Fibroblast of lung (primary cell): ENCODE data around the gene RHOB. TPM values are rescaled to one million over a fixed set of nuclear protein-coding genes. Genes with fewer than 3 reads are reported as not detected.

Experiments
- DNase-seq, 2 donors: peaks; one replicate each; pipeline versions ENCODE4 v3.0.0 to v3.0.0-alpha.2; 2010; ENCODE audit warnings: low read depth in 2 of 2
- H2AFZ ChIP-seq: 2 replicates; pipeline ENCODE4 v1.5.1; 2012; ENCODE audit warnings: low read length, control low read depth, inconsistent platforms
- H3K27ac ChIP-seq: 2 replicates; pipeline ENCODE4 v1.5.1; 2011; ENCODE audit warnings: low read length, control low read depth; ENCODE audit not compliant: insufficient read depth
- H3K27me3 ChIP-seq: 2 replicates; pipeline ENCODE4 v1.5.1; 2011; ENCODE audit warnings: mild to moderate bottlenecking, low read length; ENCODE audit not compliant: control insufficient read depth, insufficient read depth
- H3K36me3 ChIP-seq: 2 replicates; pipeline ENCODE4 v1.5.1; 2011; ENCODE audit warnings: low read length; ENCODE audit not compliant: control insufficient read depth, insufficient read depth
- H3K4me1 ChIP-seq: 2 replicates; pipeline ENCODE4 v1.5.1; 2011; ENCODE audit warnings: low read length; ENCODE audit not compliant: control insufficient read depth, insufficient read depth; ENCODE audit errors: extremely low read depth
- H3K4me2 ChIP-seq: 2 replicates; pipeline ENCODE4 v1.5.1; 2011; ENCODE audit warnings: low read length, control low read depth; ENCODE audit not compliant: insufficient read depth; ENCODE audit errors: extremely low read depth
- H3K4me3 ChIP-seq, 4 experiments: fragments of 200-600 bp in 1 of 4; sonication (generic) in 1 of 4; replicated peaks in 1 of 4; 2 replicates each; pipeline ENCODE4 v1.5.1; 2011 to 2016; ENCODE audit warnings: low read length in 4 of 4, low read depth in 3 of 4, mild to moderate bottlenecking in 3 of 4, control low read depth in 2 of 4, inconsistent platforms in 1 of 4, mixed read lengths in 1 of 4; ENCODE audit not compliant: insufficient read depth in 1 of 4; ENCODE audit errors: control extremely low read depth in 1 of 4
- H3K79me2 ChIP-seq: 2 replicates; pipeline ENCODE4 v1.5.1; 2012; ENCODE audit warnings: mild to moderate bottlenecking, low read length, inconsistent platforms; ENCODE audit not compliant: control insufficient read depth, insufficient read depth
- H3K9ac ChIP-seq: 2 replicates; pipeline ENCODE4 v1.5.1; 2011; ENCODE audit warnings: mild to moderate bottlenecking, low read length, control low read depth; ENCODE audit not compliant: insufficient read depth
- H3K9me3 ChIP-seq: 2 replicates; pipeline ENCODE4 v1.5.1; 2012; ENCODE audit warnings: low read depth, low read length; ENCODE audit not compliant: control insufficient read depth, insufficient read depth
- H4K20me1 ChIP-seq: 2 replicates; pipeline ENCODE4 v1.5.1; 2011; ENCODE audit warnings: low read length; ENCODE audit not compliant: control insufficient read depth, insufficient read depth; ENCODE audit errors: extremely low read depth
- EZH2 ChIP-seq: IDR thresholded peaks from 2 replicates; pipeline ENCODE4 v1.5.1; 2012; ENCODE audit warnings: low read length, control low read depth, mild to moderate bottlenecking; ENCODE audit errors: missing control alignments
- polyA plus RNA-seq, 2 donors: library from polyadenylated mRNA; depleted of rRNA in 1 of 2; stranded (reverse) in 1 of 2; unstranded in 1 of 2; fragments of >200 nt; gene quantifications; 2 replicates each; pipeline ENCODE4 v1.2.1, GENCODE V29; 2011 to 2012; ENCODE audit warnings: missing spikeins in 1 of 2
- total RNA-seq: library from RNA; depleted of rRNA; stranded (reverse); fragments of >200 nt; gene quantifications from 2 replicates; pipeline ENCODE4 v1.2.1, GENCODE V29; 2014
- TF ChIP-seq, protein P1 (sequence below), 2 donors: IDR thresholded peaks in 1 of 2; conservative IDR thresholded peaks in 1 of 2; 1 replicate in 1 of 2; 2 replicates in 1 of 2; pipeline ENCODE4 v1.5.1; 2011 to 2012; ENCODE audit warnings: low read length in 2 of 2, control low read depth in 1 of 2, inconsistent platforms in 1 of 2, low read depth in 1 of 2, mild to moderate bottlenecking in 1 of 2

The RHOB gene
- total and polyA plus RNA-seq, 2 donors (not counting 1 experiment from before 2014, with no cell fraction given), result 113 to 171 TPM

DNA sequence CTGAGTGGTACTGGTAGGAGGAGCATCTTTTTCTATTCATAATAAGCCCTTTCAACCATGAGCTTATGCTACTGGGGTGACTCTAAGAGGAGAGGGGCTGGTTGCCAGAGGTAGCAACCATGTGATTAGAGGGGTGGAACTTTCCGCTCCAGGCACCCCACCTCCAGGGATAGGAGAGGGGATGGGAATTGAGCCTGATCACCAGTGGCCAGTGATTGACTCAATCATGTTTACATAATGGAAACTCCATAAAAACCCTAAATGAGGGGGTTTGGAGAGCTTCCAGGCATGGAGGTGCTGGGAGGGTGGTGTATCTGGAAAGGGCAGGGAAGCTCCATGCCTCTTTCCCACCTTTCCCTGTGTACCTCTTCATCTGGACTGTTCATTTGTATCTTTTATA lies 46.6 kb upstream of the RHOB start:
- TF ChIP-seq, protein P1, sequence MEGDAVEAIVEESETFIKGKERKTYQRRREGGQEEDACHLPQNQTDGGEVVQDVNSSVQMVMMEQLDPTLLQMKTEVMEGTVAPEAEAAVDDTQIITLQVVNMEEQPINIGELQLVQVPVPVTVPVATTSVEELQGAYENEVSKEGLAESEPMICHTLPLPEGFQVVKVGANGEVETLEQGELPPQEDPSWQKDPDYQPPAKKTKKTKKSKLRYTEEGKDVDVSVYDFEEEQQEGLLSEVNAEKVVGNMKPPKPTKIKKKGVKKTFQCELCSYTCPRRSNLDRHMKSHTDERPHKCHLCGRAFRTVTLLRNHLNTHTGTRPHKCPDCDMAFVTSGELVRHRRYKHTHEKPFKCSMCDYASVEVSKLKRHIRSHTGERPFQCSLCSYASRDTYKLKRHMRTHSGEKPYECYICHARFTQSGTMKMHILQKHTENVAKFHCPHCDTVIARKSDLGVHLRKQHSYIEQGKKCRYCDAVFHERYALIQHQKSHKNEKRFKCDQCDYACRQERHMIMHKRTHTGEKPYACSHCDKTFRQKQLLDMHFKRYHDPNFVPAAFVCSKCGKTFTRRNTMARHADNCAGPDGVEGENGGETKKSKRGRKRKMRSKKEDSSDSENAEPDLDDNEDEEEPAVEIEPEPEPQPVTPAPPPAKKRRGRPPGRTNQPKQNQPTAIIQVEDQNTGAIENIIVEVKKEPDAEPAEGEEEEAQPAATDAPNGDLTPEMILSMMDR (conservative IDR thresholded peaks at IDR 0.05 in 1 of 2, IDR thresholded peaks at IDR 0.05 in 1 of 2; ENCODE audit: low read depth in 1 of 2, low read length in 2 of 2), result no peak
- no peak for TF ChIP-seq EZH2
- H3K4me2 ChIP-seq, result no peak overlapping the region
- H3K79me2 ChIP-seq, result no peaks in the 10 kb centered on the region
- no peaks in the 10 kb centered on the region for H4K20me1 ChIP-seq
- DNase-seq, result no peak
- H3K27ac ChIP-seq, result no peak overlapping the region
- no peaks in the 10 kb centered on the region for H3K9me3 ChIP-seq
- peaks cover 7% of the 10 kb centered on the region for H3K4me1 ChIP-seq
- H3K36me3 ChIP-seq, result no peaks in the 10 kb centered on the region
- no peak overlapping the region for H2AFZ ChIP-seq
- no peaks in the 10 kb centered on the region for H3K27me3 ChIP-seq
- H3K4me3 ChIP-seq, result no peak overlapping the region
- H3K9ac ChIP-seq, result no peak overlapping the region

DNA sequence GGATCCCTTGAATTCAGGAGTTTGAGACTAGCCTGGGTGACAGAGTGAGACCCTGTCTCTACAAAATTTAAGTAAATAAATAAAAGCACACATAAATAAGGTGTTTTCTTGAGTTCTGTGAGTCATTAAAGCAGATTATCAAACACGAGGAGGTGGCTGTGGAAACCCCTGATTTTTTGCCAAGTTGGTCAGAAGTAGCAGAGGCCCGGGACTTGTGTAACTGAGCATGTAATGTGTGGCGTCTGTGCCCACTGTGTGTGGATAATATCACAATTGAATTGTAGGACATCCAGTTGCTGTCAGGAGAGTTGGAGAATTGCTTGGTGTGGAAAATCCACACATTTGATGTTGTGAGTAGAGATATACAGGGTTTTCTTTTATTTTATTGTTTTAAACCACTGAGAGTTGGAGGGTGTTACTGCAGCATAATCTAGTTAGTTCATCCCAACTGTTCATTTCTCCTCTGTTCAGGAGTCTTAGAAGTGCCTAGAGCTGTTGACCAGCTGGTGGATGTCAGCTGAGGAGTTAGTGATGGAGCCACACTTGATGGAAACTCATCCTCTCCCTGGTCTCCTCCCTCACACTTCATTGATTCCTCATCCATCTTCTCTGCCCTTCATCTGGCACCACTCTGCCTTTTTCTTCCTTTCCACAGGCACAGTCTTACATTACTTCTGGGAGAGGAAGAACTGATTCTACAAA lies 45.9 kb upstream of the RHOB start:
- TF ChIP-seq, protein P1 (conservative IDR thresholded peaks at IDR 0.05 in 1 of 2, IDR thresholded peaks at IDR 0.05 in 1 of 2; ENCODE audit: low read depth in 1 of 2, low read length in 2 of 2), result no peak
- no peak for TF ChIP-seq EZH2
- DNase-seq, result peak in 1 of 2 donors; percentile 69
- H3K36me3 ChIP-seq, result no peaks in the 10 kb centered on the region
- H3K27me3 ChIP-seq, result no peaks in the 10 kb centered on the region
- no peak overlapping the region for H3K27ac ChIP-seq
- H3K79me2 ChIP-seq, result no peaks in the 10 kb centered on the region
- no peaks in the 10 kb centered on the region for H4K20me1 ChIP-seq
- no peak overlapping the region for H3K4me3 ChIP-seq
- H3K4me1 ChIP-seq, result peaks cover 7% of the 10 kb centered on the region
- H3K4me2 ChIP-seq, result no peak overlapping the region
- H3K9ac ChIP-seq, result no peak overlapping the region
- H3K9me3 ChIP-seq, result no peaks in the 10 kb centered on the region
- H2AFZ ChIP-seq, result no peak overlapping the region

DNA sequence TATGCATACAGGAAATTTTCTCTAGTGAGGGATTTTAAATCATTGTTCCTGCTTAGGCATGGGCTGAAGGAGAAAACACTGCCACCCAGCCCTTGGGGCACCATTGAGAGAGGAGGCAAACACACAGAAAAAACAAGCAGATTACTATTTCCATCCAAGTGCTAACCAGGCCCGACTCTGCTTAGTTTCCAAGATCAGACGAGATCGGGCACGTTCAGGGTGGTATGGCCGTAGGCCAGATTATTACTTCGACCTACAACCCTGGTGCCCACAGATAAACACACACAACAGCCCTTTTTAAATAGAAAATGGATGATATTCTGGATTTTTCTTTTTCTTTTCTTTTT lies 45.4 kb upstream of the RHOB start:
- no peak overlapping the region for H3K4me3 ChIP-seq
- H3K36me3 ChIP-seq, result no peaks in the 10 kb centered on the region
- no peak overlapping the region for H3K9ac ChIP-seq
- no peak overlapping the region for H3K4me2 ChIP-seq
- H2AFZ ChIP-seq, result no peak overlapping the region
- H3K9me3 ChIP-seq, result no peaks in the 10 kb centered on the region
- H3K27me3 ChIP-seq, result no peaks in the 10 kb centered on the region
- no peak for DNase-seq
- no peaks in the 10 kb centered on the region for H4K20me1 ChIP-seq
- no peaks in the 10 kb centered on the region for H3K79me2 ChIP-seq
- TF ChIP-seq EZH2, result no peak
- TF ChIP-seq, protein P1 (conservative IDR thresholded peaks at IDR 0.05 in 1 of 2, IDR thresholded peaks at IDR 0.05 in 1 of 2; ENCODE audit: low read depth in 1 of 2, low read length in 2 of 2), result no peak
- no peak overlapping the region for H3K27ac ChIP-seq
- peaks cover 7% of the 10 kb centered on the region for H3K4me1 ChIP-seq
